Midbrain (tissue), 1 donor: ENCODE results near the gene ERH.
"Not testable (repeated sequence)": the region's sequence is repeated elsewhere in the genome, so short reads cannot be mapped to it uniquely, and the experiment has no call there.

Experiments used
- DNase-seq: peaks from one replicate; lab custom pipeline; 2025; lab: John Stamatoyannopoulos, UW

The ERH gene

DNA sequence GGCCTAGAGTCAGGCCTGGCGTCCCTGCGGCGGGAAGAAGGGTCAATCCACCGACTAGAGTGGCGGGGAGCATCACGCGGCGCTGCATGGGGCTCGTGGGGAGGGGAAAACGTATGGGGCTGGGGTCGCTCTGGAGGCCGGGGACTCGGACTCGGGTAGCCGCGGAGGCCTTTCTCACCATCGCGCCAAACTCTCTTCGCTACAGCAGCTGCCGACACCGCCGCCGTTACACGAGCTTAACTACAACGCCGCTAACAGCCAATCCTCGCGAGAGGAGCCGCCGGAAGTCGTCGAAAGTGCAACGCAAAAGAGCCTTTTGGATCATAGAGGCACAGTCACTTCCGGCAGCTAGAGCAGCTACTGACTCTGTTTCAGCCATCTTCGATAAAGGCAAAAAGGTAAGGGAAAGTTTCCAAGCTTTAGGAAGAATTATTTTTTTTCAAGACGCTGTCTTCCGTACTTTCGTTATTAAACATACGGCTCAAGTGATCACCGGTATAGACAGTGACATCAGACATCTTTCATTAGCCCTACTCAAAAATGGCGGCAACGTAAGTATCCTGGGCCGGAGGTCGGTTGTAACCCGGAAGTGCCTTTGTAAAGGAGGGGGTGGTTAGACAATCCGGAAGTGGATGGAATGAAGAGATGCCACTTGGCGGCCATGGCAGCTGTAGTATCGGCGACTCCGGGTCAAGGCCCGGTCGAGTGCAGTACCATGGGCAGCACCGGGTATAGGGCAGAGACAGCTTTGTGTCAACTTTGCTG is at the start of gene ERH, which contains the start of gene SLC39A9:
Gene ERH, minus strand, starts transcription at position 247 of the 765 bp plus-strand sequence. Its CDS starts 66 bp downstream, at position 181.
Gene SLC39A9, plus strand, starts transcription at position 640 of the 765 bp plus-strand sequence. CDS start 678 bp downstream, outside the sequence.
- DNase-seq: peak; percentile 99

DNA sequence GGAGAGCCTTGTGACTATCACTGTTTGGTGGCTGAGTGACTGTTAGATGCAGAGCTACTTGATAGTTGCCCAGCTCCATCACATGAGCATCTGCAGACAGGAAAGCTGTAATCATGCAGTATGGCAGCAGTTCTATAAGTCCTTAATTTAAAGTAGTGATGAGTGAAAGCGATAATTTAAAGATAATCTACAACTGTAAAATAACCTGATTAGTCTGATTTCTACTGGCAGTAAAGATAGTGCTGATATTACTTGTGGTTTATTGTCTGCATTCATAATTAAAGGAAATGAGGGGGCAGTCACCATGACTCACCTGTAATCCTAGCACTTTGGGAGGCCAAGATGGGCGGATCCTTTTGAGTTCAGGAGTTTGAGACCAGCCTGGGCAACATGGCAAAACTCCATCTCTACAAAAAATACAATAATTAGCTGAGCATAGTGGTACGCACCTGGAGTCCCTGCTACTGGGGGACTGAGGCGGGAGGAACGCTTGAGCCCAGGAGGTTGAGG is 45.3 kb upstream of the ERH start:
- DNase-seq: no peak

DNA sequence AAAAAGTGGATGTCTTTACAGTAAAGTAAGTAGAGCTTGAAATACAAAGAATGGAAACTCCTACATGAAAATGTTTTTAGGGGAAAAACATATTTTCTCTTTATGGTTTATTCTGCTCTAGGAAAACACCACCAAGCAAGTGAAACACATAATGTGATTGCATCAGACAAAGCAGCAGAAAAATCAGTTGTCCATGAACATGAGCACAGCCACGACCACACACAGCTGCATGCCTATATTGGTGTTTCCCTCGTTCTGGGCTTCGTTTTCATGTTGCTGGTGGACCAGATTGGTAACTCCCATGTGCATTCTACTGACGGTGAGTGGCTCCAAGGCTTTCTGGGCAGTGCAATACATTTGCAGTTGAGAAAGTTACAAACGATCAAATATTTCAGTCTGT is 43.8 kb upstream of the ERH start:
- no peak for DNase-seq

DNA sequence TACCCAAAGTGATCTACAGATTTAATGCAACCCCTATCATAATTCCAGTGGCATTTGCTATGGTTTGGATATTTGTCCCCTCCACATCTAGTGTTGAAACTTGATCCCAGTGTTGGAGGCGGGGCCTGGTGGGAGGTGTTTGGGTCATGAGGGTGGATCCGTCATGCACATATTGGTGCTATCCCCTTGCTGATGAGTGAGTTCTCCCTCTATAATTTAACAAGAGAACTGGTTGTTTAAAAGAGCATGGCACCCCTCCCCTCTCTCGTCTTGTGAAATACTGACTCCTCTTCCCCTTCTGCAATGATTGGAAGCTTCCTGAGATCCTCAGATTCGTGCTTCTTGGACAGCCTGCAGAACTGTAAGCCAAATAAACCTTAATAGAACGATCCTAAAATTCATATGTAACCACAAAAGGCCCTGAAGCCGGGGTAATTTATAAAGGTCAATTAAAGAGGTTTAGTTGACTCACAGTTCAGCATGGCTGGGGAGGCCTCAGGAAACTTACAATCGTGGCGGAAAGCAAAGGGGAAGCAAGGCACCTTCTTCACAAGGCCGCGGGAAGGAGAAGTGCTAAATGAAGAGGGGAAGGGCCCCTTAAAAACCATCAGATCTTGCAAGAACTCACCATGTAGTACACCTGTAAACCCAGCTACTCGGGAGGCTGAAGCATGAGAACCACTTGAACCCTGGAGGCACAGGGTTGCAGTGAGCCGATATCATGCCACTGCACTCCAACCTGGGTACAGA is 41.6 kb upstream of the ERH start:
- DNase-seq: no peak

DNA sequence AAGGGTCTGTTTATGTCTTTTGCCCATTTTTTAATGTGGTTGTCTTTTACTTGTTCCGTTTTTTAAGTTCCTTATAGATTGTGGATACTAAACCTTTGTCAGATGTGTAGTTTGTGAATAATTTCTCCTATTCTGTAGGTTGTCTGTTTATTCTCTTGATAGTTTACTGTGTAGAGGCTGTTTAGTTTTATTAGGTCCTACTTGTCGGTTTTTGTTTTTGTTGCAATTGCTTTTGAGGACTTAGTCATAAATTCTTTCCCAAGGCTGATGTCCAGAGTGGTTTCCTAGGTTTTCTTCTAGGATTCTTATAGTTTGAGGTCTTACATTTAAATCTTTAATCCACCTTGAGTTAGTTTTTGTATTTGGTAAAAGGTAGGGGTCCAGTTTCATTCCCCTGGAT is 34.3 kb upstream of the ERH start:
- no peak for DNase-seq

DNA sequence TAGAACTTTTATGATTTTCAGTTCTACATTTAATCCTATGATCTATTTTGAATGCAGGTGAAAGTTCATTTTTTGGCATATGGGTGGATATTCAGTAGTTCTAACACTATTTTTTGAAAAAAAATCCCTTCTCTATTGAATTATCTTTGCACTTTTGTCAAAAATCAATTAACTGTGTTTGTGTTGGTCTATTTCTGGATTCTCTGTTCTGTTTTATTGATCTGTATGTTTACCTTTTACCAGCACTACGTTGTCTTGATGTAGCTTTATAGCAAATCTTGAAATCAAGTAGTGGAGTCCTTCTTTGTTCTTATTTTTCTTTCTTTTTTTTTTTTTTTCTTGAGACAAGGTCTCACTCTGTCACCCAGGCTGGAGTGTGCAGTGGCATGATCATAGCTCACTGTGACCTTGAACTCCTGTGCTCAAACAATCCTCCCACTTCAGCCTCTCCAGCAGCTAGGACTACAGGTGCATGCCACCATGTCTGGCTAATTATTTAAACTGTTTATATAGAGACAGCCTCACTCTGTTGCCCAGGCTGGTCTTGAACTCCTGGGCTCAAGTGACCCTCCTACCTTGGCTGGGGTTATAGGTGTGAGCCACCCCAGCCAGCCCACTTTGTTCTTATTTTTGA is 32.3 kb upstream of the ERH start:
- no peak for DNase-seq

DNA sequence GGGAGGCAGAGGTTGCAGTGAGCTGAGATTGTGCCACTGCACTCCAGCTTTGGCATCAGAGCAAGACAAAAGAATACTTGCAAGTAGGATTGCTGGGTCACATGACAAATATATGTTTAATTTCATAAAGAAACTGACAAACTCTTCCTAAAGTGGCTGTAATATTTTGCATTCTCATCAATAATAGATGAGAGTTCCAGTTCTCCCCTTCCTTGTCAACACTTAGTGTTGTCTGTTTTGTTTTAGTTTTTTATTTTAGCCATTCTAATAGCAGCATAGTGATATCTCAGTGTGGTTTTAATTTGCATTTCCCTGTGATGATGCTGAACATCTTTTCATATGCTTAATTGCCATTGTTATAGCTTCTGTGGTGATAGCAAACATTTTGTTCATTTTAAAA is 31.5 kb upstream of the ERH start:
- no peak for DNase-seq

DNA sequence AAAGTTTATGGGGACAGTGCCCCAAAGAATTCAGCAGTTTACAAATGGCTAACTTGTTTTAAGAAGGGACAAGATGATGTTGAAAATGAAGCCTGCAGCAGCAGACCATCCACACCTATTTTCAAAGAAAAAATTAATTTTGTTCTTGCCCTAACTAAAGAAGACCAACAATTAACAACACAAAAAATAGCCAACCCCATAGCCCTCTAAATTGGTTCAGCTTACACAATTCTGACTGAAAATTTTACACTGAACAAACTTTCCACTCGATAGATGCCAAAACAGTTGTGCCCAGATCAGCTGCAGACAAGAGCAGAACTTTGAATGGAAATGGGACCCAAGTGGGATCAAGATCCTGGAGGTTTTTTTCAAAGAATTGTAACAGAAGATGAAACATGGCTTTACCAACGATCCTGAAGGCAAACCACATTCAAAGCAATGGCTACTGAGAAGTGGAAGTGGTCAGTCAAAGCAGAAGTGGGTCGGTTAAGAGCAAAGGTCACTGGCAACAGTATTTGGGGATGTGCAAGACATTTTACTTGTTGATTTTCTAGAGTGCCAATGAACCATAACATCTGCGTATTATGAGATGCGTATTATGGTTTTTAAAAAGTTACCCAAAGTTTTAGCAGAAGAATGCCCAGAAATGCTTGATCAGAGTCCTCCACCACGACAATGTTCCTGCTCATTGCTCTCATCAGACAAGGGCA is 30.3 kb upstream of the ERH start:
- peak; percentile 0 for DNase-seq

DNA sequence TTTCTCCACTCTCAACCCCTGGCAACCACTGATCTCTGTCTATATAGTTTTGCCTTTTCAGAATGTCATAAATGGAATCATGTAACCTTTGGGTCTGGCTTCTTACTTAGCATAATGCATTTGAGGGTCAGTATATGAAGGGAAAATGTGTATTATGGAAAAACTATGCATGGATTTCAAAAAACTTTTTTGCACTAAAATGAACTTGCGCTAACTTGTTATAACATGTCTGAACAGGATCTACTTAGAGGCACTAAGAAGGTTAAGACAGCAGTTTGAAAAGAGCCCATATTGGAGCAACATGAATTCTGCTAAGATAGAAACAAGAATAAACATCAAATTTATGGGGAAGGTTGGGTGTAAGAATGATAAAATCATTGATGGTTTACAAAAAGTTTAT is 29.5 kb upstream of the ERH start:
- DNase-seq: no peak

DNA sequence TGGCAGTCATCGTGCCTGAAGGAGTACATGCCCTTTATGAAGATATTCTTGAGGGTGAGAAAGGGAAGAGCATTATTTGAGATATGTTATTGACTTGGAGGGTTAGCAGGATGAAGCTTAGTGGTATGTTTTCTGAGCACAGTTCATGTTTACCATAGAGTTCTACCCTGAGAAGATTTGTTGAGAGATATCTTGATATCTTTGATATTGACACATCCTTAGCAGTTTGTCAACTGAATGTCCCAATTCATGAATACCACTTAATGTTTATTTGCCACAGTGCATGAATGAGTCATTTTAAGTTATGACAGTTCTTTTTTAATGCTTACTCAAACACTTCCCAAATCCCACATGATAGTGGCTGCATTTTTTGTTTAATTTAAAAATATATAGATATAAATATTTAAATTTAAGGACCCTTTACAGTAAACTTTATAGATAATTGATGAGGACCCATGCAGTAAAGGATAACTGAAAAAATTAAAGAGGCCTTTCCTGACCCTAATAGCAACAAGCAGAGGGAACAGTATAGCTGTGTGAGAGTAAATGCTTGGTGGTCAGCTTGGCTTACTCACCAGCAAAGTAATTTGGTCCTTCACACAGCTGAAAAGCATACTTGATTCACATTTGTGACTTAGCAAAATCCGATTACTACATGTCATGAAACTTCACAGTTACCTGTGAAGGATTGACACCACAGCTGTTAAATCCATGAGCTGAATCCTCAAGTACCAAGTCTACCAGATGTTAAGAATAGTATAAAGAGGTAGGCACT is 26.2 kb upstream of the ERH start:
- no peak for DNase-seq

DNA sequence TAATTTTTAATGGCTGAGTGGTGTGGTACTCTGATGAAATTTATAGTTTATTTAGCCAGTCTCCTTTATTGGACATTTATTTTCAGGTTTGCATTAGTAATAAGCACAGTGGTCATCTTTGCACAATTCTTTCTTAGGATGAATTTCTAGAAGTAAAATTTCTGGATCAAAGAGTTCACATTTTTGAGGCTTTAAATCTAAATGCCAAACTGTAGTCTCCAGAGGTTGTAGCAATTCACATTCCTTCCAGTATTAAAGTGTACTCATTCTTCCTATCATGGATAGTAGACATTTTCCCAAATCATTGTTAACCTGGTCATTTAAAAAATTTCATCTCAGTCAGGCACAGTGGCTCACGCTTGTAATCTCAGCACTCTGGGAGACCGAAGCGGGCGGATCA is 25.2 kb upstream of the ERH start:
- no peak for DNase-seq

DNA sequence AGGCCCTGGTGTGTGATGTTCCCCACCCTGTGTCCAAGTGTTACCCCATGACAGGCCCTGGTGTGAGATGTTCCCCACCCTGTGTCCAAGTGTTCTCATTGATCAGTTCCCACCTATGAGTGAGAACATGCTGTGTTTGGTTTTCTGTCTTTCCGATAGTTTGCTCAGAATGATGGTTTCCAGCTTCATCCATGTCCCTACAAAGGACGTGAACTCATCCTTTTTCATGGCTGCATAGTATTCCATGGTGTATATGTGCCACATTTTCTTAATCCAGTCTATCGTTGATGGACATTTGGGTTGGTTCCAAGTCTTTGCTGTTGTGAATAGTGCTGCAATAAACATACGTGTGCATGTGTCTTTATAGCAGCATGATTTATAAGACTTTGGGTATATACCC is 18.0 kb upstream of the ERH start:
- not testable (repeated sequence) for DNase-seq

DNA sequence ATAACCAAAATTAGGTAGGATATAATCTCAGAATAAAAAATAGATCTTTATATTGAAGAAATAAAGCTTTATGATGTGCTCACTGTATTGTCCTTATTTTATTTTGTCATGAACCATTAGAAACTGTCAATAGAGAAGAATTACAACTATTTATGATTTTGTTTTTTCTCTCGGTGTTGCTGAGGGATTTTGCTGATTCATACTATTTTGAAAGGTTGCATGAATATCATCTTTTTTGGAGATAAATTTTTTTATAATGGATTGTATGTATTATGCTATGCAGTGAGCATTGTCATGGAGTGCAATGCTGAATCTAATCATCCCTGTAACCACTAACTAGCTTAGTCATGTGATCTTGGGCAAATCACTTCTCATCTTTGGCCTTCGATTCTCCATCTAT is 15.4 kb upstream of the ERH start:
- no peak for DNase-seq

DNA sequence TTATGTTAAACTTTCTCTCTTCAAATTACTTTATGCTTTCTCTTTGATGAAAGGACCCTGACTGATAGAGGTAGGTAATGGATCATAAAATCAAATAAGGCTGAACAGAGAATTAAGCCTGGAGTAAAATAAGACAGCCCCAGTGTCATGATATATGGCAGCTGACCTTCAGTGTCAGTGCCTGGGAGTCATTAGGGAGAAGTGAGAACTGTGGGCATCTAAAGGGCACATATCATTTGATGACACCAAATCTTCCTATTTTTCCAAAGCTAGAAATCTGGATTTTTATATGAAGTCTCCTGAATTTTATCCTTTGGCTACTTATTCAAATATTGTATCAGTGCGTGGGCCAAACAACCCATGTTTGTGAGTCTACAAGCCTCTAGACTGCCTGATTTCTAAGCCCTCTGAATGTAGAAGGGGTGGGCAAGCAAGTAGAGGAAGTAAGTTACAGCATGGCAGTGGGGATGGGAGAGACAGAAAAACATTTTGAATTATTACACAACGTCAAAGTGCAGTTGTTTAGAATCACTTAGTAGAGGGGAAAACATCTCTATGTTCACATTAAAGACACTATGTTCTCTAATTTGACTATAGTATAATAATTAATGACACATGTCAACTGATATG is 10.3 kb upstream of the ERH start:
- DNase-seq: no peak

DNA sequence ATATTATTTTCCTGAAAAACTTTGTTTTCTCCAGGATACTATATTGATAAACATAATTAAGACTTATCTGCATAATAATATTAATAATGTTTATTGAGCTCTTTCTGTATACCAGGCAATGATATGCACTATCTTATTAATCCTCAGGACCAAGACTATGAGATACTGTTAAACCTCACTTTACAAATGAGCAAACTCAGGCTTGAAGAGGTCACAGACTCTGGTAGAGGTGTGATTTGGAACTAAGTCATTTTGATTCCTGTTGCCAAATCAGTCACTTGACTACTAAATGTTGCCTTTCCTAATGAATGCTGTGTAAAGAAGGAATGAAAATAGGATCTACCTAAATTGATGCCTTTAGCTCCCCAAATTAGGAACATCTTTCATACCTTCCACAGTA is 7.7 kb upstream of the ERH start:
- DNase-seq: no peak

DNA sequence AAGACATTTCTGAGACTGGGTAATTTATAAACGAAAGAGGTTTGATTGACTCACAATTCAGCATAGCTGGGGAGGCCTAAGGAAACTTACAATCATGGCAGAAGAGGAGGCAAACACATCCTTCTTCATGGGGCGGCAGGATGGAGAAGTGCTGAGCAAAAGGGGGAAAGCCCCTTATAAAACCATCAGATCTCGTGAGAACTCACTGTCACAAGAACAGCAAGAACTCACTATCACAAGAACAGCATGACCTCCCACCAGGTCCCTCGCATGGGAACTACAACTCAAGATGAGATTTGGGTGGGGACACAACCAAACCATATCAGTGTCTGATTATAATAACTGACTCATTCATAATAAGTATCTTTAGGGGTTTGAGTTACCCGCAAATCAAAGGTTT is 6.8 kb upstream of the ERH start:
- no peak for DNase-seq

DNA sequence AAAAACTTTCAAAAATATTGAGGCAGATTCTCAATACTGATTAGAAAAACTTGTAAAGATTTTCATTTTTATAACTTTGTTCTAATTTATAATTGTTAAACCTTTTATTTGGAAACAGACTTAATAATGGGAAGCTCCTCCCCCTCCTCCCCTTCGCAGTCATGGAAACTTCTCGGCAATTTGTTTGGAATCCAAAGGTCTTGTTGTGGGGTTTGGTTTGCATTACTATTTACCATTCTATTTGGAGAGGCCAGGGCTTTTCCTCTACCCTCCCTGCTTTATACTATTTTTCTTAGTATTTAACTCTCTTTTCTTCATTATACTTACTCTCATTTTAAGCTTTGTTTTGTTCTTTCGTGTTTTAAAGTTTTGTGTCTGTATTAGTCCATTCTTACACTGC is 6.4 kb upstream of the ERH start:
- DNase-seq: no peak

DNA sequence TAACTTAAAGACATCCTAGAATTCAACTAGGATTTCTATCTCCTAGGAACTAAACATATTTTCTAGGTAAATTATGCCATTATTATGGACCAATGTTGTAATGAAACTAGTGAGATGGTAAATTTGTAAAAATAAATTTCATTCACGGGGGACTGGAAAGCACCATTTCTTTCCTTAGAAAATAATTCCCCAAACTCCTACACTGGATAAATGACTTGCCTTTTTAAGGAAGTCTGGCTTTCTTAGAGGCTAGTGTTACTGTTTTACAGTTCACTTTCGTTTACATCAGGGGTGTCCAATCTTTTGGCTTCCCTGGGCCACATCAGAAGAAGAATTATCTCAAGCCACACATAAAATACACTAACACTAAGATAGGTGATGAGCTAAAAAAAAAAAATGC is 3.7 kb upstream of the ERH start:
- DNase-seq: no peak

DNA sequence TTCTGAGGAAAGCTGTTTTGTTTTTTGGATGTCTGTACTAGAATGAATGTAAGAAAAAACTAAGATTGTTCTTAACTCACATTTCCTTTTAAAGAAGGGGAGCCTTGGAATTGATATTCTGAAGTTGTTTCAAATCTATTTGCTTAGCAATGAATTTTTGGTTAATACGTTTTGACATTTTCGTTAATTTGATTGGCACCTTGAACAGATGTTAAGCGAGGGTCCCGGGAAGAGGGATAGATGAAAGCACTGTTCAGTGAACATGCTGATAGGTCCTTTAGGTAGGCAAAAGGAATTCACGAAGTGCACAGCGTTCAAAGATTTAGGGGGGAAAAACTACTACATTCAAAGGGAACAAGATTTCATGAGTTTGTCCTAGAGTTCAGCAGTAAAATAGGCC is 2.1 kb upstream of the ERH start:
- DNase-seq: no peak

DNA sequence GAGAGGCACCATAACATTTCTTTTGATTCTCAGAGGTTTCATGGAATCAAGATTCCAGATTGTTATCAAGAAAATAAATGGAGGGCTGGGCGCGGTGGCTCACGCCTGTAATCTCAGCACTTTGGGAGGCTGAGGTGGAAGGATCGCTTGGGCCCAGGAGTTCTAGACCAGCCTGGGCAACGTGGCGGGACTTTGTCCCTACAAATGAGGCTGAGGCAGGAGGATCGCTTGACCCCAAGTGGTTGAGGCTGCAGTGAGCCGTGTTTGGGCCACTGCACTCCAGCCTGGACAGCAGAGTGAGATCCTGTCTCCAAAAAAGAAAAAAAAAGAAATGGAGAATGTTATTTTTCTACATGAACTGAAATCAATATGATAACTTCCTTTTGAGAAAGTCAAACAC is 1.7 kb upstream of the ERH start:
- DNase-seq: no peak

DNA sequence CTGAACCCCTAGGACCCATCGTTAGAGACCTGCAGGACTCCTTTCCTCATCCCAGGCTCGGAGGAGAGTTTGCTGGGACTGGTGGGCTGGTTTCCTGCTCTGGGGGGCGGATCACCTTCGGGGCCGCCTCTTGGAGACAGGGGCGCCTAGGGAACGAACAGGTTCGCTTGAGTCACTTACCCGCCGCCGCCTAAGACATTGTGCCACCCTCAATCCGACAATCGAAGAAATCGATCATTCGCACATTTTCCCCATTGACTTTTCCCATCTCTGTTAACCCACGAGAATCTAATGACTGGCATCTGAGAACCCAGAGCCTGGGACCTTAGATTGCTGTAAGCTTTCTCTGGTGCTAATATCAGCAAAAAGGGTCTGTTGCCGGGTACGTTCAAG is 715 bp upstream of the ERH start:
- DNase-seq: no peak
